Chondrocyte (in vitro differentiated cells): ENCODE results near the gene SLC6A11. TPM values are rescaled to one million over a fixed set of nuclear protein-coding genes. Genes with fewer than 3 reads are reported as not detected.

ENCODE experiments used
- DNase-seq: peaks from one replicate; pipeline ENCODE4 v3.0.0; 2021; ENCODE audit warnings: mixed read lengths, low spot score
- H3K27ac Mint-ChIP-seq: one replicate; pipeline ENCODE4 v1.8.0; 2021; ENCODE audit warnings: mild to moderate bottlenecking, moderate library complexity, mixed read lengths; ENCODE audit not compliant: unreplicated experiment
- H3K27me3 Mint-ChIP-seq: 2 replicates; pipeline ENCODE4 v1.8.0; 2021; ENCODE audit warnings: low read depth, mixed read lengths
- H3K36me3 Mint-ChIP-seq: 2 replicates; pipeline ENCODE4 v1.8.0; 2021; ENCODE audit warnings: low read depth, mixed read lengths
- H3K4me1 Mint-ChIP-seq: 2 replicates; pipeline ENCODE4 v1.8.0; 2021; ENCODE audit warnings: low read depth, mild to moderate bottlenecking, mixed read lengths
- H3K4me3 Mint-ChIP-seq: one replicate; pipeline ENCODE4 v1.8.0; 2021; ENCODE audit warnings: mild to moderate bottlenecking, moderate library complexity, mixed read lengths; ENCODE audit not compliant: unreplicated experiment
- H3K9me3 Mint-ChIP-seq: 2 replicates; pipeline ENCODE4 v1.8.0; 2021; ENCODE audit warnings: low read depth, mixed read lengths
- CTCF ChIP-seq: fragments of 200-600 bp; sonication (generic); IDR thresholded peaks from 2 replicates; pipeline ENCODE4 v1.5.0; 2021; ENCODE audit warnings: antibody characterized with exemption, mild to moderate bottlenecking, moderate library complexity
- total RNA-seq: library from RNA; stranded (reverse); gene quantifications from 3 replicates; pipeline ENCODE4 v1.2.1, GENCODE V29; 2021

The SLC6A11 gene
- total RNA-seq, 1 donor from 2014 or later: not detected

GRCh38 chr3:10777627-10778026, 38.4 kb upstream of the SLC6A11 start:
- DNase-seq: no peak
- no peak for TF ChIP-seq CTCF
- H3K9me3 Mint-ChIP-seq: no peaks in the 10 kb centered on the region
- H3K27ac Mint-ChIP-seq: no peak overlapping the region
- H3K27me3 Mint-ChIP-seq: peaks cover 44% of the 10 kb centered on the region
- H3K36me3 Mint-ChIP-seq: no peaks in the 10 kb centered on the region
- H3K4me3 Mint-ChIP-seq: no peak overlapping the region
- no peaks in the 10 kb centered on the region for H3K4me1 Mint-ChIP-seq

DNA sequence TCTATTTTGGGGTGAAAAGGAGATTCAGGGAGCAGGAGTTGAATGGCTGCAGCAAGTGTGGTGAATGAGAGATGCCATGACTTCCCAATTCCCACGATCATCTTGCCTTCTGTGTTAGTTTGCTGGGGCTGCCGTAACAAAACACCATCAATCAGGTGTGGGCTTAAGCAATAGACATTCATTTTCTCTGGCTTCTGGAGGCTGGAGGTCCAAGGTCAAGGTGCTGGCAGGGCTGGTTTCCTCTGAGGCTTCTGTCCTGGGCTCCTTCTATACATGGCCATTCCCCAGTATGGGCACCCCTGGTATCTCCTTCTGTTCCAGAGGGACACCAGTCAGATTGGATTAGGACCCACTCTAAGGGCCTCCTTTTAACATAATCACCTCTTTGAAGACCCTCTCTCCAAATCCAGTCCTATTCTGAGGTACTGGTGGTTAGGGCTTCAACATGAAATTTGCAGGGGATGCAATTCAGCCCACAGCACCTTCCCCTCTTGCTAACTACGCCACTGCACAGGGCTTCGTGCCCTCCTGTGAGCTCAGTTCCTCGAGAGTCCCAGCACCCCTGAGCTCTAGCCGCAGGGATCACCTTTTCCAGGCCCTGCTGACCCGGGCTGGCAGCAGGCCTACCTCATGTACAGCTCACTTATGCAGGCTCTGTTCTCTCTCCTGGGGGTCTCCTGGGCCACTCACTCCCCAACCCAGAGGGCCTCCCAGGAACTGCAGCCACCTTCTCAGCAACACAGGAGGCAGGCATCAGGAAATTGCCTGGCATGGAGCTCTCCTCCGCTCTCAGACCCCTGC, 37.3 kb upstream of the SLC6A11 start:
- H3K36me3 Mint-ChIP-seq: no peaks in the 10 kb centered on the region
- no peaks in the 10 kb centered on the region for H3K9me3 Mint-ChIP-seq
- no peak overlapping the region for H3K4me3 Mint-ChIP-seq
- no peak for DNase-seq
- H3K27me3 Mint-ChIP-seq: peaks cover 38% of the 10 kb centered on the region
- TF ChIP-seq CTCF: no peak
- no peak overlapping the region for H3K27ac Mint-ChIP-seq
- H3K4me1 Mint-ChIP-seq: no peaks in the 10 kb centered on the region

DNA sequence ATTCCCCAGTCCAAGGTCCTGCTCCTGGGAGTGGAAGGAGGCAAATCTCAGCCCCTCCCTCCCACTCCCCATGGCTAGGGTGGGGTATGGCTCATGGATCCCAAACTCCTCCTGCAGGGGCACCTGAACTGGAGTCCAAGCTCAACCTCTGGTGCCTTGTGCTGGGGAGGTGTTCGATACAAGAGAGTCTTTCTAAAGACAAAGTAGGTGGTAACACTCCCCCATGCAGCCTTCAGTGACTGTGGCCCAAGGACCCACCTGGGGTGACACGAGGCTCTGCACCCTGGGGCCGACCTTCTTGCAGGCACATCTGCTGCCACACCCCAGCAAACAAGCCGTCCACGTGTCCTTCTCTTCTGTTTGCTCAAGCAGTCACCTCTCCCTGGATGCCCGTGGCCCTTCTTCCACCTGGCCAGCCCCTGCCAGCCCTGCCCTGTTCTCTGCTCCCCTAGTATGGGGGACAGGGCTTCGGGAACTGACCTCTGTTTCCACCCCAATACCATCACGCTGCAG, 36.7 kb upstream of the SLC6A11 start:
- no peaks in the 10 kb centered on the region for H3K4me1 Mint-ChIP-seq
- H3K9me3 Mint-ChIP-seq: no peaks in the 10 kb centered on the region
- no peak for TF ChIP-seq CTCF
- no peak overlapping the region for H3K27ac Mint-ChIP-seq
- DNase-seq: no peak
- H3K4me3 Mint-ChIP-seq: no peak overlapping the region
- H3K27me3 Mint-ChIP-seq: peaks cover 38% of the 10 kb centered on the region
- H3K36me3 Mint-ChIP-seq: no peaks in the 10 kb centered on the region

- H3K36me3 Mint-ChIP-seq: no peaks in the 10 kb centered on the region
- no peak for TF ChIP-seq CTCF
- no peak overlapping the region for H3K4me3 Mint-ChIP-seq
- H3K27me3 Mint-ChIP-seq: peaks cover 37% of the 10 kb centered on the region
- no peak for DNase-seq
- no peak overlapping the region for H3K27ac Mint-ChIP-seq
- no peaks in the 10 kb centered on the region for H3K9me3 Mint-ChIP-seq
- no peaks in the 10 kb centered on the region for H3K4me1 Mint-ChIP-seq
These were observed 35.8 kb upstream of the SLC6A11 start for GRCh38 chr3:10780243-10780642.

GRCh38 chr3:10780922-10781321, 35.1 kb upstream of the SLC6A11 start:
- peaks cover 32% of the 10 kb centered on the region for H3K27me3 Mint-ChIP-seq
- H3K4me3 Mint-ChIP-seq: no peak overlapping the region
- no peak overlapping the region for H3K27ac Mint-ChIP-seq
- TF ChIP-seq CTCF: no peak
- no peak for DNase-seq
- no peaks in the 10 kb centered on the region for H3K4me1 Mint-ChIP-seq
- no peaks in the 10 kb centered on the region for H3K36me3 Mint-ChIP-seq
- no peaks in the 10 kb centered on the region for H3K9me3 Mint-ChIP-seq
